LNCaP clone FGC (cell line): Measurements from ENCODE around the gene KDM2B.

Experiments
- DNase-seq: peaks from one replicate; pipeline ENCODE4 v3.0.0-alpha.2; 2011; ENCODE audit warnings: low read depth
- H3K4me3 ChIP-seq: 2 replicates; pipeline ENCODE4 v1.5.1; 2011; ENCODE audit warnings: mild to moderate bottlenecking, low read depth, low read length, control low read depth
- TF ChIP-seq, protein P1 (sequence below): IDR thresholded peaks from 2 replicates; pipeline ENCODE4 v1.5.1; 2012; ENCODE audit warnings: mild to moderate bottlenecking; ENCODE audit not compliant: control insufficient read depth, insufficient read depth; ENCODE audit errors: extremely low read depth

The KDM2B gene

DNA sequence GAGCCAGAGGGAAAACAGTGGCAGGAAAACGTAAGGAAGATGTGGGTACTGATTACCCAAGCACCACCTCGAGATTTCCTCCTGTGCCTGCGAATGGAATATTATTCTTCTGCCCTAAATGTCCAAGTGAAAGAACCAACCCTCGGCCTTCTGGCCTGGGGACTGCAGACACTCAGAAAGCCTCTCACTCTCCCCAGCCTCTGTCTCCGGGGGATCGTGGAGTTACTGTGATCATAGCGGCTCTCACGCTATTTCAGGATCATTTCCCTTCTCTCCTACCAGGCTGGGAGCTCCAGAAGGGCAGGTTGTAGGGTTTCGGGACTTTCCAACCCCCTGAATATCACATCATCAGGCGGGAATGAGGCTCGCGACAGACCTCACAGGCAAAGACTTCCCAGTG, 68.9 kb downstream of the KDM2B start:
- no peak overlapping the region for H3K4me3 ChIP-seq
- no peak for DNase-seq
- TF ChIP-seq, protein P1, sequence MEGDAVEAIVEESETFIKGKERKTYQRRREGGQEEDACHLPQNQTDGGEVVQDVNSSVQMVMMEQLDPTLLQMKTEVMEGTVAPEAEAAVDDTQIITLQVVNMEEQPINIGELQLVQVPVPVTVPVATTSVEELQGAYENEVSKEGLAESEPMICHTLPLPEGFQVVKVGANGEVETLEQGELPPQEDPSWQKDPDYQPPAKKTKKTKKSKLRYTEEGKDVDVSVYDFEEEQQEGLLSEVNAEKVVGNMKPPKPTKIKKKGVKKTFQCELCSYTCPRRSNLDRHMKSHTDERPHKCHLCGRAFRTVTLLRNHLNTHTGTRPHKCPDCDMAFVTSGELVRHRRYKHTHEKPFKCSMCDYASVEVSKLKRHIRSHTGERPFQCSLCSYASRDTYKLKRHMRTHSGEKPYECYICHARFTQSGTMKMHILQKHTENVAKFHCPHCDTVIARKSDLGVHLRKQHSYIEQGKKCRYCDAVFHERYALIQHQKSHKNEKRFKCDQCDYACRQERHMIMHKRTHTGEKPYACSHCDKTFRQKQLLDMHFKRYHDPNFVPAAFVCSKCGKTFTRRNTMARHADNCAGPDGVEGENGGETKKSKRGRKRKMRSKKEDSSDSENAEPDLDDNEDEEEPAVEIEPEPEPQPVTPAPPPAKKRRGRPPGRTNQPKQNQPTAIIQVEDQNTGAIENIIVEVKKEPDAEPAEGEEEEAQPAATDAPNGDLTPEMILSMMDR, result no peak

DNA sequence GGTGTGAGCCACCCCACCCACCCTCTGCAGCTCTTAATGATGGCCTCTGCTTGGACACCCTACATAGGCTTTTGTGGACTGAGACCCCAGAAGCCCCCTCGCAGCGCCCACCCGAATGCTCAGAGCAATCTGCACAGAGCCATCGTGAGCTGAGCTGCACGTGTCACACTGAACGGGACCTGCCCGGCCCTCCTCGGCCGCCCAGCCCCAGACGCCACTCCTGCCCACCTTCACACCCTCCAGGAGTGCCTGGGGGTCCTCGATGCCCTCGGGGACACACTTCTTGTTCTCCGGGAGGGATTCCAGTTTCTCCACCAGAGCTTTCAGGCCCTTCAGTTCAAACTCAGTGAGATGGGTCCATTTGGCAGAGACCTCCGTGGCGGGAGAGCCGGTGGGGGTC, 71.5 kb downstream of the KDM2B start:
- TF ChIP-seq, protein P1, result no peak
- no peak overlapping the region for H3K4me3 ChIP-seq
- no peak for DNase-seq

DNA sequence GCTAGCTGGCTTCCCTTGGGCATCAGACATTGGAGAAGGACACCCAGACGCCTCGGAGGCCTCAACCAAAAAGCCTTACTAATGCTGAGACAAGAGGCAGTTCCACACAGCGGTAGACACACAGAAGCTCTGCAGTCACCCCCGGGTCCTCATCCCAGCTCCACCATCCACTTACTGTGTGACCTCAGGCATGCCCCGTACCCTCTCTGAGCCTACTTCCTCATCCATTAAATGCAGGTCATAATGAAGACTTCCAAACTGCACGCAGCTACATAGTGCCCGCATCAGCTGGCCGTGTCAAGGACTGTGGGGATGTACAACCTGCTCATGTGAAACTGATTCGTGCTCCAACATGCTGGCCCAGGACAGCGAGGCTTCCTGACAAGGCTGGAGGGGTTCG, 72.3 kb downstream of the KDM2B start:
- TF ChIP-seq, protein P1, result no peak
- no peak for DNase-seq
- H3K4me3 ChIP-seq, result no peak overlapping the region

DNA sequence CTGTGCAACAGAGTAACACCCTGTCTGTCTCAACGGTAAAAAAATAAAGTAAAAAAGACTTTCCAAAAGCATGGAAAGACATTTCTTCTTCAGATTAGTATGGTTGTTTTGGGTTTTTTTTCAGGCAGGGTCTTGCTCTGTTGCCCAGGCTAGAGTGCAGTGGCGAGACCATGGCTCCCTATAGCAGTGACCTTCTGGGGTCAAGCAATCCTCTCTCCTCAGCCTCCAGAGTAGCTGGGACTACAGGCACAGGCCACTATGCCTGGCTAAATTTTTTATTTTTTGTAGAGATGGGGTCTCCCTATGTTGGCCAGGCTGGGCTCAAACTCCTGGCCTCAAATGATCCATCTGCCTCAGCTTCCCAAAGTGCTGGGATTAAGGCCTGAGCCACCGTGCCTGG, 72.8 kb downstream of the KDM2B start:
- DNase-seq, result no peak
- TF ChIP-seq, protein P1, result no peak
- H3K4me3 ChIP-seq, result no peak overlapping the region

DNA sequence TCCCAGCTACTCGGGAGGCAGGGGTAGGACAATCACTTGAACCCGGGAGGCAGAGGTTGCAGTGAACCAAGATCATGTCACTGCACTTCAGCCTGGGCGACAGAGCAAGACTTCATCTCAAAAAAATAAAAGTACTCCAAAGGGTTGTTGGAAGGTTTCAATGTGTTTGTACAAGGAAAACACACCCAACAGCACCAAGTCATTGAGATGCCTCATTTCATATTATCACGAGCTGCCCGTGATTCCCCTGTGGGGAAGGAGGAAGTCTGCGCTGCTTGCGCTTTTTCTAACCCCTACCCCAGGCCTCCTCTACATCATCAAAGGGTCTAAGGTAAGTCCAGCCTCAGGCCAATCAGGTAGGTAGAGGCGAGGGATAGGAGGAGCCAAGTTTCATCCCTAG, 73.6 kb downstream of the KDM2B start:
- no peak for DNase-seq
- TF ChIP-seq, protein P1, result no peak
- H3K4me3 ChIP-seq, result no peak overlapping the region

DNA sequence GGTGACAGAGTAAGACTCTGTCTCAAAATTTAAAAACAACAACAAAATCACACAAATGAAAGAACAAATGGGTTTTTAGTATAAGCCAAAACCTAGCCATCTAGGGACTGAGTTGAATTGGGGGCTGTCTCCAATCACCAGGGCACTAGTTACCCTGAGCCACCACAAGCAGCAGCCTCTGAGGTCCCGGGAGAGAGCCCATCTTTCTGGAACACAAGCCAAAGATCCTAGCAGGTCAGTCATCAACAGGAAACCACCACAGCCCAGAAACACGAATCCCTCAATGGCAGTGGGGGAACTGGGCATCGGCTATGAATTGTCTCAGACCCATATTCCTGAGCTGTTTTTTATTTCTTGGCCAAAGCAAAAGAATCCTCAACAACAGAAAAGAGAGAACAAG, 75.3 kb downstream of the KDM2B start:
- no peak overlapping the region for H3K4me3 ChIP-seq
- no peak for DNase-seq
- TF ChIP-seq, protein P1, result no peak

DNA sequence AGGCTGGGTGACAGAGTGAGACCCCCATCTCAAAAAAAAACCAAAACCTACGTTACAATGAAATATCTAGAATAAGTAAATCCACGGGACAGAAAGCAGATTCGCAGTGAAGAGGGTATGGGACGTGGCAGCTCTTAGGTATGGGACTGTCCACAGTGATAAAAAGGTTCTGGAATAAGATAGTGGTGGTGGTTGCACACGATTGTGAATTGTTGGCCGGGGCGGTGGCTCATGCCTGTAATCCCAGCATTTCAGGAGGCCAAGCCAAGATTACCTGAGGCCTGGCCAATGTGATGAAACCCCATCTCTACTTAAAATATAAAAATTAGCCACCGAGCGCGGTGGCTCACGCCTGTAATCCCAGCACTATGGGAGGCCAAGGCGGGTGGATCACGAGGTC, 76.3 kb downstream of the KDM2B start:
- DNase-seq, result no peak
- TF ChIP-seq, protein P1, result no peak
- H3K4me3 ChIP-seq, result no peak overlapping the region
